GM21423 (cell line): Measurements from ENCODE around the gene SMS.
"Not testable (repeated sequence)": the region's sequence is repeated elsewhere in the genome, so short reads cannot be mapped to it uniquely, and the experiment has no call there.

Experiments used
- ATAC-seq: cut with Tn5 transposase; IDR thresholded peaks from one replicate; pipeline ENCODE4 v1.9.1; 2021; ENCODE audit warnings: mild to moderate bottlenecking, moderate library complexity; ENCODE audit not compliant: unreplicated experiment

The SMS gene

DNA sequence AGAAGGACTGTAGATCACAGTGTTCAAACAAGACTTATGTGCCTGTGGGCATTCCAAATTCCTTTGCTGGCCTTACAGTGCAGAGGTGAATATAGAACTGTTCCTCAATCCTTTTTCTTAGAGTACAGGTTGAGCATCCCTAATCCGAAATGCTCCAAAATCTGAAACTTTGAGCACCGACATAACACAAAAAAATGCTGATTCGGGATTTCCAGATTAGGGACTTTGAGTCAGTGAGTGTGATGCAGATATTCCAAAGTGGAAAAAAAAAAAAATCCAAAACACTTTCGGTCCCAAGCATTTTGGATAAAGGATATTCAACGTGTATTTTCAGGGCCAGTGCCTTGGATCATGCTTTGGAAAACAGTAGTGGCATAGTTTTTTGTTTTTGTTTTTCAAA, 9.2 kb downstream of the SMS start:
- no peak for ATAC-seq

DNA sequence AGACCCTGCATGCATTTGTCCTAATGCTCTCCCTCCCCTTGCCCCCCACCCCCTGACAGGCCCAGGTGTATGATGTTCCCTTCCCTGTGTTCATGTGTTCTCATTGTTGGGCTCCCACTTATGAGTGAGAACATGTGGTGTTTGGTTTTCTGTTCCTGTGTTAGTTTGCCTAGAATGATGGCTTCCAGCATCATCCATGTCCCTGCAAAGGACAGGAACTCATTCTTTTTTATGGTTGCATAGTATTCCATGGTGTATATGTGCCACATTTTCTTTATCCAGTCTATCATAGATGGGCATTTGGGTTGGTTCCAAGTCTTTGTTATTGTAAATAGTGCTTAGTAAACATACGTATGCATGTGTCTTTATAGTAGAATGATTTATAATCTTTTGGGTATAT, 10.0 kb downstream of the SMS start:
- ATAC-seq: not testable (repeated sequence)

- ATAC-seq: no peak
Observed at GRCh38 chrX:21952624-21953023, 12.1 kb downstream of the SMS start.

GRCh38 chrX:21953195-21953830, 12.8 kb downstream of the SMS start:
- ATAC-seq: not testable (repeated sequence)

- ATAC-seq: no peak
Observed at GRCh38 chrX:21955403-21956189, 15.1 kb downstream of the SMS start.

DNA sequence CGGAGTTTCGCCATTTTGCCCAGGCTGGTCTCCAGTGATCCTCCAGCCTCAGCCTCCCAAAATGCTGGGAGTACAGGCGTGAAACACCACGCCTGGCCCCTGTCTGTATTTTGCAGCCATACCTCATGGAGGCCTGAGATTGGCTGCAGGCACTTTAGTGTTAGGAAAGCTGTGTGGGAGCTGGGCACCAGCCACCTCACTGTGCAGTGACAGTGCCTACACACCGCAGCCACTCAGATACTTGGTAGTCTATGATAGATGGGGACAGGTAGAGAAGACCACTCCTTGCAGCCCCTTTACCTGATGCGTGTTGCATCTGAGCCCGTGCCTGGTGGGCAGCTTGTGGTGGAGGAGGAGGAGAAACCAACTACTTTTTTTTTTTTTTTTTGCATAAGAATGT, 16.3 kb downstream of the SMS start:
- no peak for ATAC-seq

DNA sequence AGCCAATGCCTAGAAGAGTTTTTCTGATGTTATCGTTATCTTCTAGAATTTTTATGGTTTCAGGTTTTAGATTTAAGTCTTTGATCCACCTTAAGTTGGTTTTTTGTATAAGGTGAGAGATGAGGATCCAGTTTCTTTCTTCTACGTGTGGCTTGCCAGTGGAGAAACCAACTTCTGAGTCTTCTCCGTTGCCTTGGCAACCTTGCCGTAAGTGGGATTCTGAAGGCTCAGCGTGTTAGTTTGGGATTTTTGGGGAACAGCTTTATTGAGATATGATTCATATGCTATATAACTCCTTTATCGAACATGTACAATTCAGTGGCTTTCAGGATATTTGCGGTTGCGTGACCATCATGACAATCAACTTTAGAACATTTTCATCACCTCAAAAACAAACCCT, 17.7 kb downstream of the SMS start:
- ATAC-seq: no peak

DNA sequence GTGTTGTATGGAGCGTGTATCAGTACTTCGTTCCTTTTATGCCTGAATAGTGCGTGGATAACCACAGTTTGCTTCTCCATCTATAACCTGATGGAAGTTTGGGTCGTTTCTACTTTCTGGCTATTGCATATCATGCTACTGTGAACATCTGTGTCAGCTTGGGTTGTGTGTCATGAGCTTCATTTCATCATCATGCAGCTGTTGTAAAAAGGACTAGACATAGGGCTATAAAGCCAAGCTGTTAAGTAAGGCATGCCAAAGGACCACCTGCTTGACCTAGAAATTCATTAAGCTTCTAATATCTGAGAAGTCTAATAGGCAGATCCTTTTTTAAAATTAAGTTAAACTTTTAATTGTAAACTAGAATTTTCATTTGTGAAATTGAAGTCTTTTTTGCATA, 18.4 kb downstream of the SMS start:
- ATAC-seq: no peak

- no peak for ATAC-seq
Observed at GRCh38 chrX:21959362-21960051, 19.0 kb downstream of the SMS start.

DNA sequence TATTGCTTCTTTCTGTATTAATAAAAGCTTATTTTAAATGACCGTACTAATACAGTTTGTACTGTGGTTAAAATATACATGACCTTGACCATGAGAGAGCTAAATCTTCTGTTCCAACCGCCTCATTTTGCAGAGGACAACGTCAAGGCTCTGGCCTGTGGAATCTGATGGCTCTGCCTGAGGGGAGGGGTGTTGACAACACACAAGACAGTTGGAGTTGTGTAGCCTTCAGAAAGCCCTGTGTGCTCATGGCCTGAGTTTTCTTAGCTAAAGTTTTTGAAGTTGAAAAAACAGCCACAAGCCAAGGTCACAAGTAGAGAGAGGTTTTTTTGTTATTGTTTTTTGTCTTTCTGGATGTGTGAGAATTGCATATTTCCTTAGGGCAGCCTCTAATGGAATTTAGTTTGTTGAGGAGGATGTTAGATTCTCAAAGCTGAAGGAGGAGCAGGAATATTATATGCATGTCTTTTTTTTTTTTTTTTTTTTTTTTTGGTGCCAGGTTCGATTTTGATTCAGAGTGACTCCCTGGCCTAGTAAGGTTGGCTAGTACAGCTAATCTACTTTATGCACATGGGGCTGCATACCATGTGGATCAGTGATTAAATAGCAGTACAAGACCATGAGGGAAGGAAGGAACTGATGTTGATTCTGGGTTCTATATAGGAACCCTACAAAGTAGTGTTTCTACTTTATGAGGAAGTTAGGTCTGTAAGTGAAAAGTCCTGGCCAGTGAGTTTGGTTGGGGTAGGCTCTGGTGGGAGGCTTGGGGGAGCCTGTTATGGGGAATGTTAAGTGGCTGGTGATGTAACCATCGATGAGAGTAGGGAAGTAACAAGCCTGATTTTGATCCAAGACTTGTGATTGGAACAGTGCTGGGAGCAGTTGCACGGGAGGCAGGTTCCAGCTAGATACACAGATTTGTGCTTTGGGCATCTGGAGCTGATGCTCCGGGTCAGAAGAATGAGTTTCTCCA, 20.3 kb downstream of the SMS start:
- ATAC-seq: no peak

DNA sequence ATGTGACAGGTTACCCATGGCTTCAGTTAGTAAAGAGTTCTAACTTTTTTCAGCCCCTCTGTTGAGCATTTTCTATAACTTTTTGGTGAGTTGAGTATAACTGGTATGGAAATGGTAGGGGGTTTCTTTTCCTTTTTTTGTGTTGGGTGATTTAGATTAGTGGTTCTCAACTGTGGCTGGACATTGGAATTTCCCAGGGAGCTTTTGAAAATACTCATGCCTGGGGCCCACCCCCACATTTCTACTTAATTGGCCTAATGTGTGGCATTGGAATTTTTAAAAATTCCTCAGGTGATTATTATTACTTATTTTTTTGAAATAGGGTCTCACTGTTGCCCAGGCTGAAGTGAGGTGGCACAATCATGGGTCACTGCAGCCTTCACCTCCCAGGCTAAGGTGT, 21.9 kb downstream of the SMS start:
- no peak for ATAC-seq

DNA sequence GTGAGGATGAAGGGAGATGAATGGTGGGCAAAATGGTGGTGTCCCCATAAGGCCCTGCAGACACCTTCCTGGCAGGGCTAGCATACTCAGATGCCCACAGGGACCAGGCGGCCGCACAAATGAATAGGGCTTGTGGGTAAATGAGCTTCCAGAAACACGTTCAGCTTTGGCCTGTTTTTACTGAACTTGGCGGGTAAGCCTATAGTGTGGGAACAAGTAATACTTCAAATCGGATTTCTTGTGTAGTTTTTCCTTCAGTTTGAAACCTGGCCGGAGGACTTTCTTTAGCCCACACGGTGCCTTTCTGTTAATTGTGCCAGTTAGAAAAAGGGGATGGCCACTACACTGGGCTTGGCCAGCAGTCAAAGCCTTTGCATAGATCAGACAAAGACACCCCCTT, 22.8 kb downstream of the SMS start:
- no peak for ATAC-seq

GRCh38 chrX:21963731-21964405, 23.4 kb downstream of the SMS start:
- no peak for ATAC-seq

GRCh38 chrX:21966866-21967265, 26.4 kb downstream of the SMS start:
- no peak for ATAC-seq

DNA sequence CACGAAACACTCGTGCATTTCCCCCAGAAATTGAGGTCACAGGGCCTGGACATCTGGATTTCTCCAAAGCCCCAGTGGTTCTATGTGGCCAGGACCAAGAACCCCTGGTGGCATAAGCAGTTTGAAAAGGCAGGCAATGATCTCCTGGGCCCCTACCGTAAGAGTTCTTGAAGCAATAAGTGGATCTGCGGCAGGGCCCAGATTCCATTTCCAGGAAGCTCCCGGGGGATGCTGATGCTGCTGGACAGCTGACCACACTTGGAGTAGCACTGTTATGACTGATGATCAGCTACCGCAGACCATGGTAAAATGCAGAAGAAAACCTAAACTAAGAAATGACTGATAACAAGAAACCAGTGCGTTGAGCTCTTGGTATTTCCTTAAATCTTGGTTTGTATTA, 27.8 kb downstream of the SMS start:
- no peak for ATAC-seq

GRCh38 chrX:21970326-21970725, 29.8 kb downstream of the SMS start:
- ATAC-seq: no peak

DNA sequence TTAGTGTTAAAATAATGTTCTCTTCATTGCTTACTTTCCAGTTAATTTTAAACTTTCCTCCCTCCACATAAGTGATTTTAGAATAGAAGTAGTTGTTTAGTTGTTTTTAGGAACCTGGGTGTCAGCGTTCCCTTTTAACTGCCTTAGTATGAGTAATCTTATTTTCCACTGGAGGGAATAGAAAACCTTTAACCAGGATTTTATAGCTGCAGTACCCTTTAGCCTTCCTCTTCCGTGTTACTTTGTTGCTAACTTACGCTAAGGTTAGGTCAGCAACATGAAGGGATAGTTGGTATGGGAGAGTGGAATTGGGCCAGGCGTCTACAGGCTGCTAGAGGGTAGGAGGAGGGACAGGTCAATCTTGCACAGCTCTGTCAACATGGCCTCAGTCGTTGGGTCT, 31.5 kb downstream of the SMS start:
- ATAC-seq: no peak

DNA sequence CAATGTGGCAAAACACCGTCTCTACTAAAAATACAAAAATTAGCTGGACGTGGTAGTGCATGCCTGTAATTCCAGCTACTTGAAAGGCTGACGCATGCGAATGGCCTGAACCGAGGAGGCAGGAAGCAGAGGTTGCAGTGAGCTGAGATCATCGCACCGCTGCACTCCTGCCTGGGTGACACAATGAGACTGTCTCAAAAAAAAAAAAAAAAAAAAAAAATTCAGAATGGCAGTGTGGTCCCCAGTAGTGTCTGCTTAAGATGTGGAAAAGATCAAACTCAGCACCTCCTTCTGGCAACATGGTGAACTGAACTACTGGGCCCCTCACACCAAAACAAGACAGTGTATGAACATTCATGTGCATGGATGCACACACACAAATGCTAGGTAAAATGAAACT, 32.2 kb downstream of the SMS start:
- ATAC-seq: no peak

- ATAC-seq: no peak
Observed at GRCh38 chrX:21973321-21974010, 33.0 kb downstream of the SMS start.

DNA sequence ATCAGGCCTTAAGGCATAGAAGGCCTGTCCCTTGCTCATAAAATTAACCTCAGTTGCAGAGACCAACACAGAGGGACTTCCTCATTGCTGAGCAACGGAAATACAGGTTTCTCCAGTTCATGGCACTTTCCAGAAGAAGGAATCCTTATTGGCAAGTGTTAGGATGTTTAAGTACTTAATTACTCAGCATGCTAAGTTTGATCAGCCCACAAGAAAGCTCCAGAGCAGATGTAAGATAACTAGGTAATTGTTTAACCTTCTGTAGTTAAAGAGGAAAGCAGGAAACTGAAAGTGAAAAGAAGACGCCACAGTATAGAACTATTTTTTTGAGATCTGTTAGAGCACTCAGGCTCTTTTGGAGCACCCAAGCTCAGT, 33.5 kb downstream of the SMS start:
- ATAC-seq: peak; percentile 91
